ENCODE data around the gene SLC25A47. TPM values are rescaled to one million over a fixed set of nuclear protein-coding genes. Genes with fewer than 3 reads are reported as not detected.

The SLC25A47 gene
- total RNA-seq, 1 experiment from 2014 or later: 0.13 TPM

GRCh38 chr14:100313464-100314230 lies 9.5 kb upstream of the SLC25A47 start:
- no peak overlapping the region for H3K18ac ChIP-seq (ENCODE audit: insufficient read length, low read depth, low read length)
- H4K20me1 ChIP-seq (ENCODE audit: control insufficient read depth, insufficient read depth, insufficient read length): no peaks in the 10 kb centered on the region
- no peaks in the 10 kb centered on the region for H3K9me3 ChIP-seq (ENCODE audit: control insufficient read depth, low read depth, low read length)
- peaks cover 33 to 45% of the 10 kb centered on the region in 2 experiments for H3K4me1 Mint-ChIP-seq
- H3K27ac Mint-ChIP-seq: no peak overlapping the region; a peak in 1 of 7 replicates
- no peak overlapping the region for H3K23ac ChIP-seq (ENCODE audit: insufficient read length, low read depth, low read length)
- no peak for TF ChIP-seq CTCF (conservative IDR thresholded peaks at IDR 0.05)
- H3K4me3 Mint-ChIP-seq: no peak overlapping the region
- H2AK5ac ChIP-seq (ENCODE audit: insufficient read length, low read length): no peak overlapping the region
- no peak overlapping the region for H3K4me2 ChIP-seq (ENCODE audit: insufficient read depth, insufficient read length, low read length)
- no peaks in the 10 kb centered on the region; the same call in 1 of the 2 replicates for H3K27me3 Mint-ChIP-seq (ENCODE audit: low read depth)
- no peak overlapping the region for H4K91ac ChIP-seq (ENCODE audit: insufficient read length, low read depth, low read length)
- no peak overlapping the region for H3K56ac ChIP-seq (ENCODE audit: insufficient read length, low read depth, low read length)
- H3K23me2 ChIP-seq (ENCODE audit: insufficient read length, low read depth, low read length, poor library complexity, severe bottlenecking): no peaks in the 10 kb centered on the region
- no peaks in the 10 kb centered on the region for H3K4me1 ChIP-seq (ENCODE audit: insufficient read depth, low read length)
- no peak overlapping the region for H2BK15ac ChIP-seq (ENCODE audit: low read depth, low read length)
- H3K79me1 ChIP-seq (ENCODE audit: insufficient read depth, low read depth, low read length, poor library complexity, severe bottlenecking): no peaks in the 10 kb centered on the region
- H2BK20ac ChIP-seq (ENCODE audit: low read depth, low read length, poor library complexity, severe bottlenecking): no peak overlapping the region
- no peaks in the 10 kb centered on the region for H3K9me3 Mint-ChIP-seq
- no peak overlapping the region for H2BK5ac ChIP-seq (ENCODE audit: insufficient read length, low read length)
- H3K4ac ChIP-seq (ENCODE audit: low read depth, low read length): no peak overlapping the region
- no peak overlapping the region for H4K8ac ChIP-seq (replicated peaks; ENCODE audit: insufficient read length, low read depth, low read length)
- H3K36me3 Mint-ChIP-seq (ENCODE audit: insufficient read depth in 1 of 3, low read depth in 3 of 3): no peaks in the 10 kb centered on the region
- no peaks in the 10 kb centered on the region; the same call in 1 of the 2 replicates for H3K27me3 ChIP-seq (ENCODE audit: insufficient read depth, low read length)
- H2BK12ac ChIP-seq (ENCODE audit: insufficient read length, low read depth, low read length): no peak overlapping the region
- DNase-seq: no peak
- H2BK120ac ChIP-seq (ENCODE audit: low read depth, low read length, poor library complexity, severe bottlenecking): no peak overlapping the region
- WGBS (ENCODE audit: extremely low coverage, insufficient read length, low lambda C conversion rate): no CpG with 5 or more reads among the region's 26 CpGs
- H3T11ph ChIP-seq (ENCODE audit: low read length): no peak overlapping the region
- no peak overlapping the region for H3K27ac ChIP-seq (ENCODE audit: insufficient read length, low read depth, low read length)
- no peak overlapping the region for H2AFZ ChIP-seq (ENCODE audit: low read length)
- H3K14ac ChIP-seq (ENCODE audit: insufficient read depth, low read length): no peak overlapping the region
- no peaks in the 10 kb centered on the region for H3K79me2 ChIP-seq (ENCODE audit: insufficient read depth, low read length)
- no peak overlapping the region for H4K5ac ChIP-seq (ENCODE audit: insufficient read length, low read depth, low read length)
- H3K9ac ChIP-seq (ENCODE audit: extremely low read depth, insufficient read length, low read length): no peak overlapping the region
